ENCODE data around the gene TSPAN5. TPM values are rescaled to one million over a fixed set of nuclear protein-coding genes. Genes with fewer than 3 reads are reported as not detected.

The TSPAN5 gene
- total and polyA plus RNA-seq, 9 donors = 12.7 to 23.4 (median 14.7) TPM

DNA sequence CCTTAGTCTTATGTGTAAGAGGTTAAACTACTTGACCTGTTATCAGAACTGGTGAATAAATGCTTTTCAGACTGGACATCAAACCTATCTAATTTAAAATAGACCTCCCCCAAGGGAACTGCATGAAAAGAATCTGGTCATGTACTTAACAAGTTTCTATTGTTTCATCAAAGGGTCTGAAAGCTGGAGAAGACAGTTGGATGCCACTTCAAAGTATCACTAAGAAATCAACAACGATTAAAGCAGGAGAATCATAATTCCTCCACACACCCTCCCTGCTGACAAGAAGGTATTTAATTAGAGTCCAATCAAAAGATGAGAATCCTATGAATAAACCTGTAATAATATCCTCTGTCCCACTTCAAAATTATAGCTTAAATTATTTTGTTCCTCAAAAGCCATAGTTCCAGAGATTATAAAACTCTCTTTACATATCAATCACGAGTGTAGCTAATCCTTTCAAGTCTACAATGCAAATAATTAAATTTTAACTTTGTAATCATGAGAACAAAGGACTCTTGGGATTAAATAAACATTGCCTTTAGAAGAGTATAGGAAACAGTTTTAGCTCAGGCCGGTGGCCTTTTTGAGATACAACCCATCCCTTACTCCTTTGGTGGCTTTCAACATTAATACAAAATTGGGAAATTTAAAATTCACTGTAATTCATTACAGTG is 35.1 kb downstream of the TSPAN5 start:
- Histone ChIP-seq H3K9me3 (replicated peaks; ENCODE audit: control insufficient read depth, low read depth, low read length) (no peaks in the 10 kb centered on the region), H3K4me3 (ENCODE audit: low read length) (no peak overlapping the region), H3K27ac (ENCODE audit: low read length) (no peak overlapping the region), H3K27me3 (ENCODE audit: control insufficient read depth, insufficient read depth, low read length) (no peaks in the 10 kb centered on the region), H3K36me3 (ENCODE audit: control insufficient read depth, insufficient read depth, low read length) (no peaks in the 10 kb centered on the region), H3K4me1 (ENCODE audit: control insufficient read depth, insufficient read depth, low read length) (peaks cover 6% of the 10 kb centered on the region)
- DNase-seq = no peak
- no CpG with 5 or more reads among the region's 3 CpGs for WGBS (ENCODE audit: insufficient coverage)

DNA sequence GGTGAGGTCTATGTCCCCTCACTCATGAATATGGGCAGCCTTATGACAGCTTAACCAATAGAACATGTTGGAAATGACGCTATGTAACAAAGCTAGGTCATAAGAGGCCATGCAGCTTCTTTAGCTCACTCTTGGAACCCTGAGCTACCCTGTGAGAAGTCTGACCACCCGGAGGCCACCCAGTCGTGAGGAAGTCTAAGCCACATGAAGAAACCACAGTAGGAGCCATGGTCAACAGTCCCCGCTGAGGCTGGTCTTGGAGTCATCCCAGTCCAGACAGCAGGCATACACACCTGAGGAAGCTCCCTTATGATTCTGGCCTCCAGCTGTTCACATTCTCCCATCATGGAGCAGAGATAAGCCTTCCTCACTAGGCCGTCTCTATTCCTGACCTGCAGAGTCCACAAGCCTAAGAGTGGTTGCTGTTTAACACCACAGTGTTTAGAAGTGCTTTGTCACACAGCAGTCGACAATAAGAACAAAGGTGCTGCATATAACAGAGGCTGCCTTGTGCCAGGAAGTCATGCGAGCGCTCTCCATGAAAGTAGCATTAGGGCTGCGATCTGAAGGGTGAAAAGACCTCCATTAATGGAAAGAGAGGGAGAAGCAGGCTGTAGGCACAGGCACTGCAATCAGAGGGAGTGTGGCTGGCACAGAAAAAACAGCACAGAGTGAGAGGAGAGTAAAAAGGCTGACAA is 38.2 kb downstream of the TSPAN5 start:
- no peak for DNase-seq
- no peaks in the 10 kb centered on the region for H3K36me3 ChIP-seq (ENCODE audit: control insufficient read depth, insufficient read depth, low read length)
- H3K4me1 ChIP-seq (ENCODE audit: control insufficient read depth, insufficient read depth, low read length) = peaks cover 12% of the 10 kb centered on the region
- H3K27me3 ChIP-seq (ENCODE audit: control insufficient read depth, insufficient read depth, low read length) = no peaks in the 10 kb centered on the region
- no peak overlapping the region for H3K4me3 ChIP-seq (ENCODE audit: low read length)
- 90% methylated on average over 9 of the region's 9 CpGs for WGBS (ENCODE audit: insufficient coverage)
- H3K9me3 ChIP-seq (replicated peaks; ENCODE audit: control insufficient read depth, low read depth, low read length) = no peaks in the 10 kb centered on the region
- no peak overlapping the region for H3K27ac ChIP-seq (ENCODE audit: low read length)

DNA sequence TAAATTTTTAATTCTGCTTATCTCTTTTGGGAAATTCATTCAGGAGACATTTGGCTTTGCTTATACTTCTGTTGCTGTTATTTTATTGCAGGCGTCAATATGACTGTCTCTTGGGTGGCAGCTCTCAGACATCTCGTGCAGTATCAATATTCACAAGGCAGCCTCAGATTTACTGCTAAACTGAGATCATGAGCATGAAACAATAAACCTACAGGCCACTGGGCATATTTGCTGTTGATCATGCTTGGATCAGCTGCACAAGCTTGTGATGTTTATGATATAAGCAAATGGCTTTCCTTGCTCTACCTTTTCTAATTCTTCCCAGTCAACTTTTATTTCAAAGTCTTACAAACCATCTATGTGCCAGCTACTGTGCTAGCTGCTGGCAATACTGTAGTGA is 39.2 kb downstream of the TSPAN5 start:
- Histone ChIP-seq H3K27me3 (ENCODE audit: control insufficient read depth, insufficient read depth, low read length) (no peaks in the 10 kb centered on the region), H3K36me3 (ENCODE audit: control insufficient read depth, insufficient read depth, low read length) (no peaks in the 10 kb centered on the region), H3K9me3 (replicated peaks; ENCODE audit: control insufficient read depth, low read depth, low read length) (no peaks in the 10 kb centered on the region), H3K4me1 (ENCODE audit: control insufficient read depth, insufficient read depth, low read length) (peaks cover 16% of the 10 kb centered on the region), H3K4me3 (ENCODE audit: low read length) (no peak overlapping the region), H3K27ac (ENCODE audit: low read length) (no peak overlapping the region)
- WGBS (ENCODE audit: insufficient coverage) = 40% methylated on average over 1 of the region's 2 CpGs
- DNase-seq = no peak

DNA sequence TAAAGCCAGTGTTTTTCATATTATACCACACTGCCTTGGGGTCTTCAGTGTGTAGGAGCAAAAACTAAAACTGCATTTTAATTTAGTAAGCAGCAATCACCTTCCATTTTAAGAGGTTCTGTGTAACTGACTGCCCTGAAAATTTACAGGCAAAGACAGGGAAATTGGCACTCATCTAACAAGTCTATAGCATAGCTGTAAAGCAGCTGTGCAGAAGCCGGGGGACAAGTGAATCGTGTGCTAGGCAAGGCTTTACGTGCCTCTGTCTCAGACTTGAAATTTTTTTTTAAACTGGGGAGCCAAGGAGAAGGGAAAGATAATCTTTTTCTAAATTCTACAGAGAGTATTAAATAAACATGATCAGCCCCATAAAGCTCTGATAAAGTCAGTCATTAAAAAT is 39.7 kb downstream of the TSPAN5 start:
- Histone ChIP-seq H3K9me3 (replicated peaks; ENCODE audit: control insufficient read depth, low read depth, low read length) (no peaks in the 10 kb centered on the region), H3K4me3 (ENCODE audit: low read length) (no peak overlapping the region), H3K36me3 (ENCODE audit: control insufficient read depth, insufficient read depth, low read length) (no peaks in the 10 kb centered on the region), H3K27me3 (ENCODE audit: control insufficient read depth, insufficient read depth, low read length) (no peaks in the 10 kb centered on the region), H3K4me1 (ENCODE audit: control insufficient read depth, insufficient read depth, low read length) (peaks cover 16% of the 10 kb centered on the region), H3K27ac (ENCODE audit: low read length) (no peak overlapping the region)
- DNase-seq = peak; percentile 58
- WGBS (ENCODE audit: insufficient coverage) = no CpG with 5 or more reads among the region's 3 CpGs

DNA sequence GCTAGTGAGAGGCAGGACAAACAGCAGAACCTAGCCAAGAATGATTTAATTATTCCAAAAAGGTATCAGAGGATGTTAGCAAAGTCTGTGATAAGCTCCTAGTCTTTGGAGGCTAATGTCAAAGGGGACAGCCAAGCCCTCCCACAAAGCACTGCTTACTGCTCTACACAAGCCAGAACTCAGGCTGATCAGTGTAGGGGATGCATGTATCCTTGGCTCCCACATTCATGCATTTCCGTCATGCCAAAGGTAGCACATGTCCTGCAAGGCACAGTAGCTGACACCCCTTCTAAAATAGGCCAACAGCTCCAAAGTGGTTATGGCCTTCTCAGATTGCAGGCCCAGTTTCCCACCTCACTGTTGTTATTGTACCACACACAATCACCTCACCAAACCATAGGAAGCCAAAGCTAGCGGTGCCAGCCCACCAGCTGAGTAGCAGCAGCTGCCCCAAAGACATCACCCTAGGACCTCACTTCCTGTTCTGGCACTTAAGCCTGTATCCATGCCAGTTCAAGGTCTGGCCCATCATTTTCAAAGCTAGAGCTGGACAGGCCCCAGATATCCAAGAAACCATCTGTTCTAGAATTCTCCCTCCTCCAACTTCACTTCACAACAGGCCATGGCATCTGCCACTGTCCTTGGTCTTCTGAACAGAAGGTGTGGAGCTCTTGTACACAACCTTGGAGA is 40.9 kb downstream of the TSPAN5 start:
- 81% methylated on average over 2 of the region's 2 CpGs for WGBS (ENCODE audit: insufficient coverage)

GRCh38 chr4:98615991-98616390 is 42.4 kb downstream of the TSPAN5 start:
- Histone ChIP-seq H3K4me1 (ENCODE audit: control insufficient read depth, insufficient read depth, low read length) (peaks cover 21% of the 10 kb centered on the region), H3K4me3 (ENCODE audit: low read length) (no peak overlapping the region), H3K27me3 (ENCODE audit: control insufficient read depth, insufficient read depth, low read length) (no peaks in the 10 kb centered on the region), H3K36me3 (ENCODE audit: control insufficient read depth, insufficient read depth, low read length) (no peaks in the 10 kb centered on the region), H3K27ac (ENCODE audit: low read length) (no peak overlapping the region), H3K9me3 (replicated peaks; ENCODE audit: control insufficient read depth, low read depth, low read length) (no peaks in the 10 kb centered on the region)
- DNase-seq = no peak
- WGBS (ENCODE audit: insufficient coverage) = 100% methylated on average over 1 of the region's 3 CpGs

More for the DNA sequence above, 40.9 kb downstream of the TSPAN5 start:
- Histone ChIP-seq H3K4me3 (ENCODE audit: low read length) (no peak overlapping the region), H3K27me3 (ENCODE audit: control insufficient read depth, insufficient read depth, low read length) (no peaks in the 10 kb centered on the region), H3K9me3 (replicated peaks; ENCODE audit: control insufficient read depth, low read depth, low read length) (no peaks in the 10 kb centered on the region), H3K27ac (ENCODE audit: low read length) (peak overlapping the region; percentile 36), H3K4me1 (ENCODE audit: control insufficient read depth, insufficient read depth, low read length) (peaks cover 16% of the 10 kb centered on the region), H3K36me3 (ENCODE audit: control insufficient read depth, insufficient read depth, low read length) (no peaks in the 10 kb centered on the region)
- peak; percentile 71 for DNase-seq

DNA sequence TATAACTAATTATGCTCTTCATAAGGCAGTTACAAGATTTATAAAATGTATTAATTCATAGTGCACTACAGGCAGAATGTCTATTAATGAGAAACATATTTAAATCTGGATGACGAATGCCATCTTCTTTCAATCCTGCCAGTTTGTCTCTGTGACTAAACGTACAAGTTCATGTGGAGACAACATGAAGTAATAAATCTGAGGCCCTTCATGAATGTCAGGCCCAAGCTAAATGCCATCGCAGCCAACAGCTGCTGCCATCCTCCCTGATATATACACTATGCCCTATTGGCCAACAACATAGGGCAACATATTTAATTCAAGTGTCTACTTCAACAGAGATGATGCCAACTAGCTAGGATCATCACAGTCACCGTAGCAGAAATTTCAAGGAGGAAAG is 43.7 kb downstream of the TSPAN5 start:
- Histone ChIP-seq H3K27me3 (ENCODE audit: control insufficient read depth, insufficient read depth, low read length) (no peaks in the 10 kb centered on the region), H3K4me3 (ENCODE audit: low read length) (no peak overlapping the region), H3K27ac (ENCODE audit: low read length) (no peak overlapping the region), H3K4me1 (ENCODE audit: control insufficient read depth, insufficient read depth, low read length) (peaks cover 21% of the 10 kb centered on the region), H3K9me3 (replicated peaks; ENCODE audit: control insufficient read depth, low read depth, low read length) (no peaks in the 10 kb centered on the region), H3K36me3 (ENCODE audit: control insufficient read depth, insufficient read depth, low read length) (no peaks in the 10 kb centered on the region)
- peak; percentile 42 for DNase-seq
- WGBS (ENCODE audit: insufficient coverage) = 79% methylated on average over 2 of the region's 4 CpGs

DNA sequence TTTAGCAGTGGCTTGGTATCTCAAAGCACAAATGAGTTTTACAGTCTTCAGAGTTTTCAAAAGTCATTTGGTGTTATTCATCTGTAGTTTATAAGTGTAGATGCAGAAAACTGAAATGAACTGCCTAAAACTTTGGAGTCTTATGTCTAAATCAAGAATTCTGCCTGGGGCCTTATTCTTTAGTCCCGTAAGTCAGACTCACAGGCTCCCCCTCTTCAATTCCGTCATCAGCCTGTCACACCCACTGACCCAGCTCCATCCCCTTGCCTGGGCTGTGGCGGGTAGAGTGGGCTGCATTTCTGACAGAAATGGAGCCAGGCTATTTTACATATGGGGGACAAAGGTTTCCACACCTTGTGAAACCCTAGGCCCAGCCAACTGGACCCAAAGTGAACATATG is 44.3 kb downstream of the TSPAN5 start:
- no peaks in the 10 kb centered on the region for H3K9me3 ChIP-seq (replicated peaks; ENCODE audit: control insufficient read depth, low read depth, low read length)
- 60% methylated on average over 1 of the region's 3 CpGs for WGBS (ENCODE audit: insufficient coverage)
- H3K4me3 ChIP-seq (ENCODE audit: low read length) = no peak overlapping the region
- H3K36me3 ChIP-seq (ENCODE audit: control insufficient read depth, insufficient read depth, low read length) = no peaks in the 10 kb centered on the region
- peaks cover 18% of the 10 kb centered on the region for H3K4me1 ChIP-seq (ENCODE audit: control insufficient read depth, insufficient read depth, low read length)
- no peak overlapping the region for H3K27ac ChIP-seq (ENCODE audit: low read length)
- DNase-seq = peak; percentile 33
- no peaks in the 10 kb centered on the region for H3K27me3 ChIP-seq (ENCODE audit: control insufficient read depth, insufficient read depth, low read length)

DNA sequence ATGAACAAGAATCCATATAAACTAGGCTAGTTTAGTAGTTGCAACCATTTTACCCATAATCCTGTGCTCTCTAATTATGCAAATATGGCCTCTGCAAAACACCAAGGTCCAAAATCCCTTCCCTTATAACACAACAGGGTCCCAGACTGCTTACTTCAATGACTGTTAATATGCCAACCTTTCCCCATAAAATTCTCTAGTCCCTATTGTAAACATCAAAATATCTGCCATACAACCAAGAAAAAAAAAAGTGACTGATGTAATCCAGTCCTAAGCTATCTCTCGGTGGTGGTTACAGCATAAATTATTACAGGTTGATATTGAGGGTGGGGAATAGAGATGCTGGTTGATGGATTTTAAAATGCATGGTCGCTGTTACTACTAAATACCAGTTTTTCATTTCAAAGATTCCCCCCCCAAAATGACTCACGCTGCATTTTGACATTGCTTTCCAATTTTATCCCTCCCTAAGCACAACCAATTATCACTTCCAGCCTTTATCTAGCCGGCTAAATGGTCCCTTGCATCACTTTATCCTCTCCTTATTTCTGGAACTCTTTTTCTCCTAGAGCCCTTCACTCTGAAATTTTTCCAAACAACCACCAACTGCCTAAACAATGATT is 44.8 kb downstream of the TSPAN5 start:
- Histone ChIP-seq H3K4me1 (ENCODE audit: control insufficient read depth, insufficient read depth, low read length) (peaks cover 18% of the 10 kb centered on the region), H3K27ac (ENCODE audit: low read length) (no peak overlapping the region), H3K9me3 (replicated peaks; ENCODE audit: control insufficient read depth, low read depth, low read length) (no peaks in the 10 kb centered on the region), H3K27me3 (ENCODE audit: control insufficient read depth, insufficient read depth, low read length) (no peaks in the 10 kb centered on the region), H3K4me3 (ENCODE audit: low read length) (no peak overlapping the region), H3K36me3 (ENCODE audit: control insufficient read depth, insufficient read depth, low read length) (no peaks in the 10 kb centered on the region)
- WGBS (ENCODE audit: insufficient coverage) = 28% methylated on average over 2 of the region's 4 CpGs
- DNase-seq = no peak
